Endodermal cell (in vitro differentiated cells): ENCODE measurements around the gene HHAT. TPM values are rescaled to one million over a fixed set of nuclear protein-coding genes. Genes with fewer than 3 reads are reported as not detected.

ENCODE experiments used
- DNase-seq: peaks from one replicate; pipeline ENCODE4 v3.0.0-alpha.2; 2017
- H3K27ac ChIP-seq: 2 replicates; pipeline ENCODE4 v1.5.1; 2013; ENCODE audit warnings: mild to moderate bottlenecking, low read depth, low read length, moderate library complexity
- H3K27me3 ChIP-seq: 2 replicates; pipeline ENCODE4 v1.6.1; 2013; ENCODE audit warnings: mild to moderate bottlenecking, low read length, moderate library complexity; ENCODE audit not compliant: insufficient read depth, control insufficient read depth, poor library complexity, severe bottlenecking
- H3K36me3 ChIP-seq: 2 replicates; pipeline ENCODE4 v1.7.0; 2013; ENCODE audit warnings: mild to moderate bottlenecking, low read length, moderate library complexity; ENCODE audit not compliant: control insufficient read depth, insufficient read depth
- H3K4me1 ChIP-seq: one replicate; pipeline ENCODE4 v1.7.0; 2013; ENCODE audit warnings: low read length; ENCODE audit not compliant: control insufficient read depth, insufficient read depth
- H3K4me3 ChIP-seq: 2 replicates; pipeline ENCODE4 v1.5.1; 2013; ENCODE audit warnings: mild to moderate bottlenecking, low read length, moderate library complexity
- H3K9ac ChIP-seq: 2 replicates; pipeline ENCODE4 v1.6.1; 2013; ENCODE audit warnings: mild to moderate bottlenecking, low read length, moderate library complexity; ENCODE audit not compliant: poor library complexity, severe bottlenecking; ENCODE audit errors: extremely low read depth
- H3K9me3 ChIP-seq: 2 replicates; pipeline ENCODE4 v1.6.1; 2013; ENCODE audit warnings: mild to moderate bottlenecking, low read length, moderate library complexity; ENCODE audit not compliant: control insufficient read depth
- H3K27ac Mint-ChIP-seq: 2 replicates; pipeline ENCODE4 v1.8.0; 2020; ENCODE audit warnings: mixed read lengths
- H3K27me3 Mint-ChIP-seq: 2 replicates; pipeline ENCODE4 v1.8.0; 2021; ENCODE audit warnings: mild to moderate bottlenecking, mixed read lengths; ENCODE audit not compliant: insufficient read depth
- H3K36me3 Mint-ChIP-seq: 2 replicates; pipeline ENCODE4 v1.8.0; 2020; ENCODE audit warnings: low read depth, mixed read lengths
- H3K4me1 Mint-ChIP-seq: 2 replicates; pipeline ENCODE4 v1.8.0; 2020; ENCODE audit warnings: mixed read lengths
- H3K4me3 Mint-ChIP-seq: 2 replicates; pipeline ENCODE4 v1.8.0; 2020; ENCODE audit warnings: mild to moderate bottlenecking, moderate library complexity, mixed read lengths
- H3K9me3 Mint-ChIP-seq: 2 replicates; pipeline ENCODE4 v1.8.0; 2020; ENCODE audit warnings: mild to moderate bottlenecking, mixed read lengths
- CTCF ChIP-seq: fragments of 200-600 bp; sonication (generic); conservative IDR thresholded peaks from 2 replicates; pipeline ENCODE4 v1.5.0; 2021; ENCODE audit warnings: antibody characterized with exemption, mild to moderate bottlenecking
- WGBS, 2 experiments: methylation state at CpG; one replicate each; pipeline versions ENCODE4 v1.1.5 to v1.1.7; 2013; ENCODE audit warnings: missing lambda C conversion rate in 2 of 2, mixed read lengths in 1 of 2; ENCODE audit not compliant: insufficient coverage in 1 of 2, insufficient read length in 1 of 2; 5-methylcytosine and 5-hydroxymethylcytosine counted together
- total RNA-seq, 2 donors: library from RNA; stranded (reverse); fragmentation: NEBNext Ultra II Directional in 1 of 2; extraction: Animal tissue kit (Norgen Biotek cat#: 25700) in 1 of 2; gene quantifications; 2 replicates in 1 of 2; 3 replicates in 1 of 2; pipeline ENCODE4 v1.2.1, GENCODE V29; 2021

Gene HHAT
- total RNA-seq, 2 donors from 2014 or later: 6.9 to 9.8 TPM

GRCh38 chr1:210627755-210628154 is 299.1 kb downstream of the HHAT start:
- H3K27ac ChIP-seq: no peak overlapping the region
- H3K4me1 ChIP-seq: no peaks in the 10 kb centered on the region
- Mint-ChIP-seq H3K4me3 (no peak overlapping the region), H3K4me1 (no peaks in the 10 kb centered on the region), H3K9me3 (no peaks in the 10 kb centered on the region), H3K36me3 (no peaks in the 10 kb centered on the region), H3K27ac (no peak overlapping the region), H3K27me3 (no peaks in the 10 kb centered on the region)
- H3K4me3 ChIP-seq: no peak overlapping the region
- H3K9ac ChIP-seq: no peak overlapping the region
- no peak for TF ChIP-seq CTCF
- no peaks in the 10 kb centered on the region for H3K27me3 ChIP-seq
- H3K9me3 ChIP-seq: no peaks in the 10 kb centered on the region
- DNase-seq: no peak
- H3K36me3 ChIP-seq: no peaks in the 10 kb centered on the region

- no peak for DNase-seq
- no peak overlapping the region for H3K4me3 Mint-ChIP-seq
These were observed 300.6 kb downstream of the HHAT start for GRCh38 chr1:210629276-210629675.

GRCh38 chr1:210631399-210631798 is 302.7 kb downstream of the HHAT start:
- Histone ChIP-seq H3K36me3 (no peaks in the 10 kb centered on the region), H3K9me3 (no peaks in the 10 kb centered on the region), H3K27ac (no peak overlapping the region), H3K4me3 (no peak overlapping the region), H3K4me1 (no peaks in the 10 kb centered on the region), H3K27me3 (no peaks in the 10 kb centered on the region), H3K9ac (no peak overlapping the region)
- H3K27me3 Mint-ChIP-seq: no peaks in the 10 kb centered on the region
- H3K9me3 Mint-ChIP-seq: no peaks in the 10 kb centered on the region
- no peak overlapping the region for H3K27ac Mint-ChIP-seq
- no peak for TF ChIP-seq CTCF
- H3K4me1 Mint-ChIP-seq: no peaks in the 10 kb centered on the region
- H3K36me3 Mint-ChIP-seq: no peaks in the 10 kb centered on the region
- H3K4me3 Mint-ChIP-seq: no peak overlapping the region
- no peak for DNase-seq
- WGBS, 2 experiments: 89 to 93% methylated on average over 3 of the region's 3 CpGs

More at GRCh38 chr1:210629276-210629675, 300.6 kb downstream of the HHAT start:
- Mint-ChIP-seq H3K27me3 (no peaks in the 10 kb centered on the region), H3K27ac (no peak overlapping the region), H3K4me1 (no peaks in the 10 kb centered on the region), H3K36me3 (no peaks in the 10 kb centered on the region), H3K9me3 (no peaks in the 10 kb centered on the region)
- no peak overlapping the region for H3K9ac ChIP-seq
- no peaks in the 10 kb centered on the region for H3K4me1 ChIP-seq
- H3K36me3 ChIP-seq: no peaks in the 10 kb centered on the region
- WGBS, 2 experiments: 84 to 100% methylated on average over 1 to 2 of the region's 2 CpGs
- H3K4me3 ChIP-seq: no peak overlapping the region
- no peak overlapping the region for H3K27ac ChIP-seq
- H3K9me3 ChIP-seq: no peaks in the 10 kb centered on the region
- no peak for TF ChIP-seq CTCF
- no peaks in the 10 kb centered on the region for H3K27me3 ChIP-seq
